HEK293 (cell line): ENCODE data around the gene MLLT11.

Experiments
- CTCF ChIA-PET: fragments of 350-600 bp; formaldehyde crosslinking; extraction: SDS; loops from one replicate; lab custom pipeline; 2021; ENCODE audit warnings: antibody characterized with exemption; lab: Yijun Ruan, JAX
- POLR2A ChIA-PET: fragments of 300-600 bp; formaldehyde crosslinking; extraction: SDS; loops from one replicate; lab custom pipeline; 2020; ENCODE audit warnings: antibody characterized with exemption, inconsistent platforms; lab: Yijun Ruan, JAX
- H3K27ac ChIP-seq: fragments of 200-500 bp; sonication (Bioruptor generic); 2 replicates; pipeline ENCODE4 v1.5.1; 2014; ENCODE audit warnings: low read depth, low read length, control low read depth, inconsistent platforms; ENCODE audit errors: extremely low read depth
- H3K36me3 ChIP-seq, 2 experiments: fragments of 200-500 bp in 1 of 2; sonication (Bioruptor generic) in 1 of 2; 1 replicate in 1 of 2; 2 replicates in 1 of 2; pipeline ENCODE4 v1.5.1; 2014 to 2017; ENCODE audit warnings: inconsistent platforms in 2 of 2, low read length in 2 of 2; ENCODE audit not compliant: control insufficient read depth in 2 of 2, insufficient read depth in 1 of 2
- H3K4me1 ChIP-seq: fragments of 200-500 bp; sonication (Bioruptor generic); 2 replicates; pipeline ENCODE4 v1.5.1; 2014; ENCODE audit warnings: mild to moderate bottlenecking, low read length, inconsistent platforms; ENCODE audit not compliant: control insufficient read depth, insufficient read depth
- H3K4me3 ChIP-seq: 2 replicates; pipeline ENCODE4 v1.5.1; 2011; ENCODE audit warnings: low read depth, mild to moderate bottlenecking, control low read depth, low read length, moderate library complexity
- H3K9me3 ChIP-seq: fragments of 200-500 bp; sonication (Bioruptor generic); 2 replicates; pipeline ENCODE4 v1.5.1; 2014; ENCODE audit warnings: low read depth, low read length, inconsistent platforms; ENCODE audit not compliant: control insufficient read depth, insufficient read depth
- MZF1 ChIP-seq: fragments of 450-650 bp; formaldehyde crosslinking; IDR thresholded peaks from 2 replicates; pipeline ENCODE4 v1.5.1; 2017; ENCODE audit warnings: missing biosample characterization, missing genetic modification characterization, borderline replicate concordance
- PRDM1 ChIP-seq: fragments of 450-650 bp; formaldehyde crosslinking; IDR thresholded peaks from 2 replicates; pipeline ENCODE4; 2016; ENCODE audit warnings: missing biosample characterization, missing genetic modification characterization
- PRDM10 ChIP-seq: fragments of 450-650 bp; formaldehyde crosslinking; IDR thresholded peaks from 2 replicates; pipeline ENCODE4 v1.5.1; 2016; ENCODE audit warnings: missing biosample characterization, missing genetic modification characterization
- PRDM6 ChIP-seq: fragments of 450-650 bp; formaldehyde crosslinking; IDR thresholded peaks from 2 replicates; pipeline ENCODE4 v1.5.1; 2017; ENCODE audit warnings: missing biosample characterization, missing genetic modification characterization
- SCRT1 ChIP-seq: fragments of 450-650 bp; formaldehyde crosslinking; IDR thresholded peaks from 2 replicates; pipeline ENCODE4 v1.5.1; 2016; ENCODE audit warnings: missing biosample characterization, missing genetic modification characterization, borderline replicate concordance
- SP7 ChIP-seq: fragments of 450-650 bp; formaldehyde crosslinking; IDR thresholded peaks from 2 replicates; pipeline ENCODE4 v1.5.1; 2016; ENCODE audit warnings: missing biosample characterization, missing genetic modification characterization
- TRIM28 ChIP-seq: IDR thresholded peaks from 2 replicates; pipeline ENCODE4 v1.6.1; 2011; ENCODE audit warnings: low read length, control low read depth, borderline replicate concordance
- ZBTB17 ChIP-seq: fragments of 450-650 bp; formaldehyde crosslinking; IDR thresholded peaks from 2 replicates; pipeline ENCODE4 v1.5.1; 2016; ENCODE audit warnings: missing biosample characterization, missing genetic modification characterization
- ZBTB20 ChIP-seq: fragments of 450-650 bp; formaldehyde crosslinking; IDR thresholded peaks from 2 replicates; pipeline ENCODE4 v1.5.1; 2016; ENCODE audit warnings: missing biosample characterization, missing genetic modification characterization
- ZBTB48 ChIP-seq: fragments of 450-650 bp; formaldehyde crosslinking; IDR thresholded peaks from 2 replicates; pipeline ENCODE4 v1.5.1; 2016; ENCODE audit warnings: missing biosample characterization, missing genetic modification characterization
- ZNF10 ChIP-seq: fragments of 450-650 bp; formaldehyde crosslinking; IDR thresholded peaks from 2 replicates; pipeline ENCODE4 v1.5.1; 2017; ENCODE audit warnings: missing biosample characterization, missing genetic modification characterization
- ZNF138 ChIP-seq: fragments of 450-650 bp; formaldehyde crosslinking; IDR thresholded peaks from 2 replicates; pipeline ENCODE4 v1.5.1; 2016; ENCODE audit warnings: missing biosample characterization, missing genetic modification characterization, borderline replicate concordance
- ZNF19 ChIP-seq: fragments of 450-650 bp; formaldehyde crosslinking; IDR thresholded peaks from 2 replicates; pipeline ENCODE4; 2016; ENCODE audit warnings: missing biosample characterization, missing genetic modification characterization, low read depth
- ZNF211 ChIP-seq: fragments of 450-650 bp; formaldehyde crosslinking; IDR thresholded peaks from 2 replicates; pipeline ENCODE4 v1.5.1; 2016; ENCODE audit warnings: low read depth, missing biosample characterization, missing genetic modification characterization
- ZNF266 ChIP-seq: fragments of 450-650 bp; formaldehyde crosslinking; IDR thresholded peaks from 2 replicates; pipeline ENCODE4 v1.5.1; 2016; ENCODE audit warnings: missing biosample characterization, missing genetic modification characterization, low read depth
- ZNF596 ChIP-seq: fragments of 450-650 bp; IDR thresholded peaks from 2 replicates; pipeline ENCODE4 v1.5.0; 2018; ENCODE audit warnings: missing biosample characterization, mild to moderate bottlenecking, missing genetic modification characterization, moderate library complexity
- ZNF600 ChIP-seq: fragments of 450-650 bp; formaldehyde crosslinking; IDR thresholded peaks from 2 replicates; pipeline ENCODE4 v1.5.1; 2016; ENCODE audit warnings: missing biosample characterization, missing genetic modification characterization
- ZNF76 ChIP-seq: fragments of 450-650 bp; formaldehyde crosslinking; IDR thresholded peaks from 2 replicates; pipeline ENCODE4; 2016; ENCODE audit warnings: low read depth, missing biosample characterization, missing genetic modification characterization, borderline replicate concordance
- ZNF785 ChIP-seq: fragments of 450-650 bp; formaldehyde crosslinking; IDR thresholded peaks from 2 replicates; pipeline ENCODE4 v1.5.1; 2016; ENCODE audit warnings: missing biosample characterization, missing genetic modification characterization
- TF ChIP-seq, protein P1 (sequence below): fragments of 450-650 bp; formaldehyde crosslinking; IDR thresholded peaks from 2 replicates; pipeline ENCODE4 v1.5.1; 2016; ENCODE audit warnings: missing biosample characterization, missing genetic modification characterization
- TF ChIP-seq, protein P2 (sequence below): fragments of 450-650 bp; formaldehyde crosslinking; IDR thresholded peaks from 2 replicates; pipeline ENCODE4 v1.5.1; 2017; ENCODE audit warnings: missing biosample characterization, missing genetic modification characterization
- TF ChIP-seq, protein P3 (sequence below): fragments of 450-650 bp; IDR thresholded peaks from 2 replicates; pipeline ENCODE4 v1.5.1; 2018; ENCODE audit warnings: missing biosample characterization, mild to moderate bottlenecking, missing genetic modification characterization
- TF ChIP-seq, protein P4 (sequence below): fragments of 450-650 bp; formaldehyde crosslinking; IDR thresholded peaks from 2 replicates; pipeline ENCODE4 v1.5.1; 2016; ENCODE audit warnings: missing biosample characterization, missing genetic modification characterization, borderline replicate concordance

The MLLT11 gene

DNA sequence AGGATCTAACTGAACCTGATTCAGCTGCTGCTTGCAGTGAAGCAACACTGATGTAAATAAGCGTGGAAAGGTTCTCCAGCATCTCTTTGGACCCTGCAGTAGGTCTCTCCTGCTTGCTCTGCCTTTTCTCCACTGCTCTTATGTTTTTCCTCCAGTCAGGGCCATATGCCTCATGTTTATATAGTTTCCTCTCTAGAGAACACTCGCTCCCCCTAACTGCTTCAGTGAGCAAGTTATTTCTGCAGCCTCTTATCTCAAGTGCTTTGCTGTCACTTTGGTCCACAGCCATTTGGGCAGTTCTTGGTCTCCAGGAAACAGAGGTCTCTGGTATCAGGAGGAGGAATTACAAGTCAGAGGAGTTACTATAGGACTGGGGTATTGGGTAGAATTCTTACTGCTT lies 46.7 kb upstream of the MLLT11 start:
- Histone ChIP-seq H3K27ac (no peak overlapping the region), H3K9me3 (no peaks in the 10 kb centered on the region), H3K4me1 (no peaks in the 10 kb centered on the region), H3K36me3 (peaks cover 2 to 16% of the 10 kb centered on the region in 2 experiments; a peak in 2 of 3 replicates), H3K4me3 (no peak overlapping the region)
- ChIA-PET CTCF (interaction anchor here (0.6 kb wide), 1 partner anchor 42 kb away, joined by 4 read pairs; no protein-coding TSS in a partner anchor), POLR2A (no interaction called here)
- TF ChIP-seq PRDM1 (tag by site-specific recombination) (peak; percentile 45; the same call in 1 of the 2 replicates), PRDM10 (peak; percentile 57), ZNF138 (tag by site-specific recombination) (no peak), ZNF211 (tag by site-specific recombination) (no peak), TRIM28 (peak; percentile 74; the same call in 1 of the 2 replicates), ZBTB48 (tag by site-specific recombination) (no peak), ZNF19 (no peak), ZNF785 (no peak), ZNF266 (tag by site-specific recombination) (no peak), ZNF10 (tag by site-specific recombination) (no peak), SCRT1 (tag by site-specific recombination) (no peak), PRDM6 (tag by site-specific recombination) (peak; percentile 71), ZBTB20 (tag by site-specific recombination) (no peak), ZNF600 (tag by site-specific recombination) (no peak; the same call in 1 of the 2 replicates), ZNF76 (tag by site-specific recombination) (no peak), ZBTB17 (tag by site-specific recombination) (no peak), SP7 (tag by site-specific recombination) (no peak), ZNF596 (tag by site-specific recombination) (0 out of 2 replicates have a peak, but pooled peaks have one; percentile 26), MZF1 (tag by site-specific recombination) (peak; percentile 55; the same call in 1 of the 2 replicates)
- TF ChIP-seq, protein P1, sequence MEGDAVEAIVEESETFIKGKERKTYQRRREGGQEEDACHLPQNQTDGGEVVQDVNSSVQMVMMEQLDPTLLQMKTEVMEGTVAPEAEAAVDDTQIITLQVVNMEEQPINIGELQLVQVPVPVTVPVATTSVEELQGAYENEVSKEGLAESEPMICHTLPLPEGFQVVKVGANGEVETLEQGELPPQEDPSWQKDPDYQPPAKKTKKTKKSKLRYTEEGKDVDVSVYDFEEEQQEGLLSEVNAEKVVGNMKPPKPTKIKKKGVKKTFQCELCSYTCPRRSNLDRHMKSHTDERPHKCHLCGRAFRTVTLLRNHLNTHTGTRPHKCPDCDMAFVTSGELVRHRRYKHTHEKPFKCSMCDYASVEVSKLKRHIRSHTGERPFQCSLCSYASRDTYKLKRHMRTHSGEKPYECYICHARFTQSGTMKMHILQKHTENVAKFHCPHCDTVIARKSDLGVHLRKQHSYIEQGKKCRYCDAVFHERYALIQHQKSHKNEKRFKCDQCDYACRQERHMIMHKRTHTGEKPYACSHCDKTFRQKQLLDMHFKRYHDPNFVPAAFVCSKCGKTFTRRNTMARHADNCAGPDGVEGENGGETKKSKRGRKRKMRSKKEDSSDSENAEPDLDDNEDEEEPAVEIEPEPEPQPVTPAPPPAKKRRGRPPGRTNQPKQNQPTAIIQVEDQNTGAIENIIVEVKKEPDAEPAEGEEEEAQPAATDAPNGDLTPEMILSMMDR: peak; percentile 24; the same call in 1 of the 2 replicates
- TF ChIP-seq, protein P2, sequence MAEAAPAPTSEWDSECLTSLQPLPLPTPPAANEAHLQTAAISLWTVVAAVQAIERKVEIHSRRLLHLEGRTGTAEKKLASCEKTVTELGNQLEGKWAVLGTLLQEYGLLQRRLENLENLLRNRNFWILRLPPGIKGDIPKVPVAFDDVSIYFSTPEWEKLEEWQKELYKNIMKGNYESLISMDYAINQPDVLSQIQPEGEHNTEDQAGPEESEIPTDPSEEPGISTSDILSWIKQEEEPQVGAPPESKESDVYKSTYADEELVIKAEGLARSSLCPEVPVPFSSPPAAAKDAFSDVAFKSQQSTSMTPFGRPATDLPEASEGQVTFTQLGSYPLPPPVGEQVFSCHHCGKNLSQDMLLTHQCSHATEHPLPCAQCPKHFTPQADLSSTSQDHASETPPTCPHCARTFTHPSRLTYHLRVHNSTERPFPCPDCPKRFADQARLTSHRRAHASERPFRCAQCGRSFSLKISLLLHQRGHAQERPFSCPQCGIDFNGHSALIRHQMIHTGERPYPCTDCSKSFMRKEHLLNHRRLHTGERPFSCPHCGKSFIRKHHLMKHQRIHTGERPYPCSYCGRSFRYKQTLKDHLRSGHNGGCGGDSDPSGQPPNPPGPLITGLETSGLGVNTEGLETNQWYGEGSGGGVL (tag by site-specific recombination): no peak
- TF ChIP-seq, protein P3, sequence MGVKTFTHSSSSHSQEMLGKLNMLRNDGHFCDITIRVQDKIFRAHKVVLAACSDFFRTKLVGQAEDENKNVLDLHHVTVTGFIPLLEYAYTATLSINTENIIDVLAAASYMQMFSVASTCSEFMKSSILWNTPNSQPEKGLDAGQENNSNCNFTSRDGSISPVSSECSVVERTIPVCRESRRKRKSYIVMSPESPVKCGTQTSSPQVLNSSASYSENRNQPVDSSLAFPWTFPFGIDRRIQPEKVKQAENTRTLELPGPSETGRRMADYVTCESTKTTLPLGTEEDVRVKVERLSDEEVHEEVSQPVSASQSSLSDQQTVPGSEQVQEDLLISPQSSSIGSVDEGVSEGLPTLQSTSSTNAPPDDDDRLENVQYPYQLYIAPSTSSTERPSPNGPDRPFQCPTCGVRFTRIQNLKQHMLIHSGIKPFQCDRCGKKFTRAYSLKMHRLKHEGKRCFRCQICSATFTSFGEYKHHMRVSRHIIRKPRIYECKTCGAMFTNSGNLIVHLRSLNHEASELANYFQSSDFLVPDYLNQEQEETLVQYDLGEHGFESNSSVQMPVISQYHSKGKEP: no peak
- TF ChIP-seq, protein P4, sequence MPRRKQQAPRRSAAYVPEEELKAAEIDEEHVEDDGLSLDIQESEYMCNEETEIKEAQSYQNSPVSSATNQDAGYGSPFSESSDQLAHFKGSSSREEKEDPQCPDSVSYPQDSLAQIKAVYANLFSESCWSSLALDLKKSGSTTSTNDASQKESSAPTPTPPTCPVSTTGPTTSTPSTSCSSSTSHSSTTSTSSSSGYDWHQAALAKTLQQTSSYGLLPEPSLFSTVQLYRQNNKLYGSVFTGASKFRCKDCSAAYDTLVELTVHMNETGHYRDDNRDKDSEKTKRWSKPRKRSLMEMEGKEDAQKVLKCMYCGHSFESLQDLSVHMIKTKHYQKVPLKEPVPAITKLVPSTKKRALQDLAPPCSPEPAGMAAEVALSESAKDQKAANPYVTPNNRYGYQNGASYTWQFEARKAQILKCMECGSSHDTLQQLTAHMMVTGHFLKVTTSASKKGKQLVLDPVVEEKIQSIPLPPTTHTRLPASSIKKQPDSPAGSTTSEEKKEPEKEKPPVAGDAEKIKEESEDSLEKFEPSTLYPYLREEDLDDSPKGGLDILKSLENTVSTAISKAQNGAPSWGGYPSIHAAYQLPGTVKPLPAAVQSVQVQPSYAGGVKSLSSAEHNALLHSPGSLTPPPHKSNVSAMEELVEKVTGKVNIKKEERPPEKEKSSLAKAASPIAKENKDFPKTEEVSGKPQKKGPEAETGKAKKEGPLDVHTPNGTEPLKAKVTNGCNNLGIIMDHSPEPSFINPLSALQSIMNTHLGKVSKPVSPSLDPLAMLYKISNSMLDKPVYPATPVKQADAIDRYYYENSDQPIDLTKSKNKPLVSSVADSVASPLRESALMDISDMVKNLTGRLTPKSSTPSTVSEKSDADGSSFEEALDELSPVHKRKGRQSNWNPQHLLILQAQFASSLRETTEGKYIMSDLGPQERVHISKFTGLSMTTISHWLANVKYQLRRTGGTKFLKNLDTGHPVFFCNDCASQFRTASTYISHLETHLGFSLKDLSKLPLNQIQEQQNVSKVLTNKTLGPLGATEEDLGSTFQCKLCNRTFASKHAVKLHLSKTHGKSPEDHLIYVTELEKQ (tag by site-specific recombination): no peak
